GM12891 (cell line): Measurements from ENCODE around the gene GDI1.

Experiments used
- PAX5 ChIP-seq: IDR thresholded peaks from 2 replicates; pipeline ENCODE4 v1.6.1; 2011; ENCODE audit warnings: low read length, moderate library complexity, mild to moderate bottlenecking; ENCODE audit not compliant: insufficient read depth, severe bottlenecking
- POLR2A ChIP-seq: IDR thresholded peaks from 2 replicates; pipeline ENCODE4 v1.6.1; 2011; ENCODE audit warnings: low read depth, low read length, control low read depth
- POLR2AphosphoS5 ChIP-seq: IDR thresholded peaks from 2 replicates; pipeline ENCODE4 v1.6.1; 2011; ENCODE audit warnings: low read depth, low read length, control low read depth
- POU2F2 ChIP-seq: IDR thresholded peaks from 2 replicates; pipeline ENCODE4 v1.6.1; 2011; ENCODE audit warnings: low read depth, mild to moderate bottlenecking, control low read depth, low read length, moderate library complexity
- SPI1 ChIP-seq: IDR thresholded peaks from 2 replicates; pipeline ENCODE4 v1.6.1; 2011; ENCODE audit warnings: low read depth, low read length, control low read depth
- TAF1 ChIP-seq: IDR thresholded peaks from 2 replicates; pipeline ENCODE4 v1.6.1; 2011; ENCODE audit warnings: low read depth, low read length, control low read depth

DNA sequence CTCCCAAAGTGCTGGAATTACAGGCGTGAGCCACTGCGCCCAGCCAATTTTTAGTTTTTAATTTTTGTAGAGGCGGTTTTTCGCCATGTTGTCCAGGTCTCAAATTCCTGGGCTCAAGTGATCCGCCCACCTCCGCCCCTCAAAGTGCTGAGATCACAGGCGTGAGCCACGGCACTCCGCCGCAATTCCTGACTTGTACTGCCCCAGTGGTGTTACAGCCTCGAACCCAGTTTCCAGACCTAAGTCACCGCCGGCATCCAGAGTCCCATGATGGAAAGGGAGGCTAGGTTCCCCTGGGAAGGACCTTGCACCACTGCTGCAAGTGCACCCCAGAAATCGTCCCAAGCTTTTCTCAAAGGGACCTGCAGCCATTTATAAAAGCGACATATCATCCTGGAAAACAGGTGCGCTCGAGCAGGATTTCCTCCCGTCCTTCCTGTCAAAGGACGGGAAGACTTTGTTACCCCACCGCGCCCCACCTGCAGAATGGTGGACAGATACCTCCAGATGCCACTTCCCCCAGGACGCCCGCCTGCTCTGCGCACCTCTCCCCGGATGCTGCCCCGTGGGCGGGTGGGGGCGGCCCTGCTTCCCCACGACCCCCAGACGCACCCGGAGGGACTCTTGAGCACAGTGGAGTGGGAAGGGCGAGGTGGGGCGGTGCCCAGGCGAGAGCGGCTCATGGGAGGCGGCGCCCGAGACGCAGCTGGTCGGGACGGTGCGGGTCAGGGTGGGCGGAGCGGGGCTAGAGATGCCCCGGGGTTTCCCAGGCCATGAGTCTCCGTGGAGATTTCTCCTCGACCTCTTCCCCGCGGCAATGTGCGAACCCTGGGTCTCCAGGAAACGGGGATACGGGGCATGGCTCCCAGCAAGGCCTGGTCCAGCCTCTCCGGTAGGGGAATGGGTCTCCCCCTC is 39.7 kb upstream of the GDI1 start:
- TF ChIP-seq POLR2A (no peak), POLR2AphosphoS5 (no peak), TAF1 (no peak), PAX5 (no peak), POU2F2 (no peak), SPI1 (no peak)
